Embryonic facial prominence (tissue), 1 donor: Measurements from ENCODE around the gene RHOB.
A peak's percentile ranks its signal among the peaks of the same experiment; 100 is the strongest.

Experiments
- DNase-seq: peaks from one replicate; pipeline ENCODE4 v3.0.0-alpha.2; 2016; ENCODE audit errors: extremely low spot score

RHOB gene

GRCh38 chr2:20438334-20439192 lies 8.3 kb upstream of the RHOB start:
- no peak for DNase-seq

GRCh38 chr2:20439193-20439475 lies 7.7 kb upstream of the RHOB start:
- no peak for DNase-seq

- no peak for DNase-seq
Measured at GRCh38 chr2:20439503-20439902, 7.4 kb upstream of the RHOB start.

- DNase-seq = no peak
Measured at GRCh38 chr2:20440001-20440560, 6.8 kb upstream of the RHOB start.

GRCh38 chr2:20443276-20443920 lies 3.5 kb upstream of the RHOB start:
- no peak for DNase-seq

GRCh38 chr2:20444101-20444992 lies 2.5 kb upstream of the RHOB start:
- DNase-seq = no peak

GRCh38 chr2:20444993-20445910 lies 1.6 kb upstream of the RHOB start:
- no peak for DNase-seq

GRCh38 chr2:20446255-20446916 lies 488 bp upstream of the RHOB start:
- no peak for DNase-seq

- no peak for DNase-seq
Measured at GRCh38 chr2:20447437-20448245, 767 bp downstream of the RHOB start.

GRCh38 chr2:20448246-20448976 lies 1.5 kb downstream of the RHOB start:
- no peak for DNase-seq

GRCh38 chr2:20448977-20449306 lies 2.1 kb downstream of the RHOB start:
- DNase-seq = no peak

GRCh38 chr2:20449501-20450200 lies 2.8 kb downstream of the RHOB start:
- no peak for DNase-seq

GRCh38 chr2:20450201-20450999 lies 3.5 kb downstream of the RHOB start:
- DNase-seq = peak; percentile 79

- no peak for DNase-seq
Measured at GRCh38 chr2:20451000-20451290, 4.1 kb downstream of the RHOB start.

GRCh38 chr2:20451341-20451740 lies 4.5 kb downstream of the RHOB start:
- DNase-seq = no peak

- DNase-seq = no peak
Measured at GRCh38 chr2:20451761-20452499, 5.1 kb downstream of the RHOB start.

GRCh38 chr2:20452551-20452950 lies 5.7 kb downstream of the RHOB start:
- no peak for DNase-seq
